ENCODE results near the gene SLC38A5. TPM values are rescaled to one million over a fixed set of nuclear protein-coding genes. Genes with fewer than 3 reads are reported as not detected.

The SLC38A5 gene
- total RNA-seq, 1 donor from 2014 or later: 9.0 TPM

DNA sequence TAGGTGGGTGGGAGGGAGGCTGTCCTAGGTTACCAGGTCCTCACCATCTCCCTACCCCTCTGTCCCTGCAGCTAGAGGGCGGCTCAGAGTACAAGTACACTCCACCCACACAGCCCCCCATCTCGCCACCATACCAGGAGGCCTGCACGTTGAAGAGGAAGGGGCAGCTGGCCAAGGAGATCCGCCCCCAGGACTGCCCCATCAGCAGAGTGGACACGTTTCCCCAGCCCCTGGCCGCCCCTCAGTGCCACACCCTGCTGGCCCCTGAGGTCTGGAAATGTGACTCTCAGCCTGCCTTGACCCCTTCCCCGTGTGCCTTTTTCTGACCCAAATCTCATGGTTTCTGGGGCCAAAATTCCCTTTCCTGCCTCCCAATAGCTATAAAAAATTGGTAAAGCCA is 12.5 kb upstream of the SLC38A5 start:
- no peak for DNase-seq (ENCODE audit: low spot score in 2 of 2, unreplicated experiment in 2 of 2)
- Mint-ChIP-seq H3K4me1 (peaks cover under 1% of the 10 kb centered on the region), H3K9me3 (peaks cover 9% of the 10 kb centered on the region), H3K4me3 (no peak overlapping the region), H3K36me3 (peaks cover 20% of the 10 kb centered on the region), H3K27me3 (ENCODE audit: low read depth) (no peaks in the 10 kb centered on the region), H3K27ac (no peak overlapping the region)
- TF ChIP-seq, protein P1, sequence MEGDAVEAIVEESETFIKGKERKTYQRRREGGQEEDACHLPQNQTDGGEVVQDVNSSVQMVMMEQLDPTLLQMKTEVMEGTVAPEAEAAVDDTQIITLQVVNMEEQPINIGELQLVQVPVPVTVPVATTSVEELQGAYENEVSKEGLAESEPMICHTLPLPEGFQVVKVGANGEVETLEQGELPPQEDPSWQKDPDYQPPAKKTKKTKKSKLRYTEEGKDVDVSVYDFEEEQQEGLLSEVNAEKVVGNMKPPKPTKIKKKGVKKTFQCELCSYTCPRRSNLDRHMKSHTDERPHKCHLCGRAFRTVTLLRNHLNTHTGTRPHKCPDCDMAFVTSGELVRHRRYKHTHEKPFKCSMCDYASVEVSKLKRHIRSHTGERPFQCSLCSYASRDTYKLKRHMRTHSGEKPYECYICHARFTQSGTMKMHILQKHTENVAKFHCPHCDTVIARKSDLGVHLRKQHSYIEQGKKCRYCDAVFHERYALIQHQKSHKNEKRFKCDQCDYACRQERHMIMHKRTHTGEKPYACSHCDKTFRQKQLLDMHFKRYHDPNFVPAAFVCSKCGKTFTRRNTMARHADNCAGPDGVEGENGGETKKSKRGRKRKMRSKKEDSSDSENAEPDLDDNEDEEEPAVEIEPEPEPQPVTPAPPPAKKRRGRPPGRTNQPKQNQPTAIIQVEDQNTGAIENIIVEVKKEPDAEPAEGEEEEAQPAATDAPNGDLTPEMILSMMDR (IDR thresholded peaks at IDR 0.05; ENCODE audit: unreplicated experiment): no peak

- Mint-ChIP-seq H3K4me3 (no peak overlapping the region), H3K9me3 (peaks cover 17% of the 10 kb centered on the region)
These were observed 10.5 kb upstream of the SLC38A5 start for GRCh38 chrX:48480583-48480982.

DNA sequence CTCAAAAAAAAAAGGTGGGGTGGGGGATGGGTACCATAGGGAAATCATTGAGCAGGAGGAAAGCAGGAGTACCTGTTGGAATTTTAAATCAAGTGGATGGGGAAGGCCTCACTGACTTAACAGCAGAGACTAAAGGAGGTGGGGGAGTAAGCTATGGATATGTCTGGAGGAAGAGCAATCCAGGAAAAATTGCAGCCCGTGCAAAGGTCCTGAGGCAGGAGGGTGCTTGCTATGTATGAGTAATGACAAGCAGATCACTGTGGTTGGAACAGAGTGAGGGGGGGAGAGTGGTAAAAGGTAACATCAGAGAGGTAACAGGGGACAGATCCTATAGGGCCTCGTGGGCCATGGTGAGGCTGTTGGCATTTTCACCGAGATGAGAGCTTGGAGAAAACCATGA is 10.1 kb upstream of the SLC38A5 start:
- Mint-ChIP-seq H3K36me3 (peaks cover 15% of the 10 kb centered on the region), H3K27me3 (ENCODE audit: low read depth) (no peaks in the 10 kb centered on the region), H3K27ac (no peak overlapping the region), H3K4me1 (peaks cover 13% of the 10 kb centered on the region), H3K9me3 (peaks cover 17% of the 10 kb centered on the region), H3K4me3 (no peak overlapping the region)
- TF ChIP-seq, protein P1 (IDR thresholded peaks at IDR 0.05; ENCODE audit: unreplicated experiment): no peak
- DNase-seq (ENCODE audit: low spot score in 2 of 2, unreplicated experiment in 2 of 2): no peak

More at GRCh38 chrX:48480583-48480982, 10.5 kb upstream of the SLC38A5 start:
- Mint-ChIP-seq H3K4me1 (peaks cover 13% of the 10 kb centered on the region), H3K27ac (no peak overlapping the region), H3K27me3 (ENCODE audit: low read depth) (no peaks in the 10 kb centered on the region), H3K36me3 (peaks cover 15% of the 10 kb centered on the region)
- TF ChIP-seq, protein P1 (IDR thresholded peaks at IDR 0.05; ENCODE audit: unreplicated experiment): no peak
- no peak for DNase-seq (ENCODE audit: low spot score in 2 of 2, unreplicated experiment in 2 of 2)

GRCh38 chrX:48478806-48479205 is 8.7 kb upstream of the SLC38A5 start:
- H3K27ac Mint-ChIP-seq: no peak overlapping the region
- peaks cover 15% of the 10 kb centered on the region for H3K4me1 Mint-ChIP-seq
- no peak overlapping the region for H3K4me3 Mint-ChIP-seq
- H3K36me3 Mint-ChIP-seq: peaks cover 15% of the 10 kb centered on the region
- DNase-seq (ENCODE audit: low spot score in 2 of 2, unreplicated experiment in 2 of 2): no peak
- no peaks in the 10 kb centered on the region for H3K27me3 Mint-ChIP-seq (ENCODE audit: low read depth)
- TF ChIP-seq, protein P1 (IDR thresholded peaks at IDR 0.05; ENCODE audit: unreplicated experiment): no peak
- H3K9me3 Mint-ChIP-seq: peaks cover 17% of the 10 kb centered on the region

GRCh38 chrX:48477960-48478755 is 8.1 kb upstream of the SLC38A5 start:
- Mint-ChIP-seq H3K27me3 (ENCODE audit: low read depth) (no peaks in the 10 kb centered on the region), H3K9me3 (peaks cover 17% of the 10 kb centered on the region), H3K4me3 (no peak overlapping the region)

More at GRCh38 chrX:48477960-48478755, 8.1 kb upstream of the SLC38A5 start:
- peaks cover 15% of the 10 kb centered on the region for H3K4me1 Mint-ChIP-seq
- DNase-seq (ENCODE audit: low spot score in 2 of 2, unreplicated experiment in 2 of 2): no peak
- peaks cover 15% of the 10 kb centered on the region for H3K36me3 Mint-ChIP-seq
- TF ChIP-seq, protein P1 (IDR thresholded peaks at IDR 0.05; ENCODE audit: unreplicated experiment): no peak
- H3K27ac Mint-ChIP-seq: no peak overlapping the region
